ENCODE measurements around the gene PTGR1.

The PTGR1 gene

GRCh38 chr9:111514967-111515366 is 84.5 kb downstream of the PTGR1 start:
- Histone ChIP-seq H3K27me3 (ENCODE audit: control insufficient read depth in 1 of 2, insufficient read depth in 2 of 2, low read length in 2 of 2) (no peaks in the 10 kb centered on the region), H3K36me3 (ENCODE audit: control insufficient read depth in 1 of 2, insufficient read depth in 2 of 2, low read length in 2 of 2) (no peaks in the 10 kb centered on the region), H3K4me3 (ENCODE audit: low read depth in 1 of 2, low read length in 2 of 2) (no peak overlapping the region), H3K9me3 (ENCODE audit: control insufficient read depth in 1 of 2, low read length in 2 of 2) (no peaks in the 10 kb centered on the region), H3K4me1 (ENCODE audit: control insufficient read depth in 1 of 2, insufficient read depth in 2 of 2, low read length in 2 of 2) (no peaks in the 10 kb centered on the region), H3K27ac (ENCODE audit: low read depth, low read length) (no peak overlapping the region), H3K9ac (ENCODE audit: low read depth in 1 of 2, low read length in 2 of 2) (no peak overlapping the region)
